HG03175 (cell line): Measurements from ENCODE around the gene GSTM2.
A peak's percentile ranks its signal among the peaks of the same experiment; 100 is the strongest.

Experiments used
- ATAC-seq: cut with Tn5 transposase; IDR thresholded peaks from one replicate; pipeline ENCODE4 v1.9.1; 2021; ENCODE audit warnings: mild to moderate bottlenecking, moderate library complexity; ENCODE audit not compliant: unreplicated experiment

The GSTM2 gene

DNA sequence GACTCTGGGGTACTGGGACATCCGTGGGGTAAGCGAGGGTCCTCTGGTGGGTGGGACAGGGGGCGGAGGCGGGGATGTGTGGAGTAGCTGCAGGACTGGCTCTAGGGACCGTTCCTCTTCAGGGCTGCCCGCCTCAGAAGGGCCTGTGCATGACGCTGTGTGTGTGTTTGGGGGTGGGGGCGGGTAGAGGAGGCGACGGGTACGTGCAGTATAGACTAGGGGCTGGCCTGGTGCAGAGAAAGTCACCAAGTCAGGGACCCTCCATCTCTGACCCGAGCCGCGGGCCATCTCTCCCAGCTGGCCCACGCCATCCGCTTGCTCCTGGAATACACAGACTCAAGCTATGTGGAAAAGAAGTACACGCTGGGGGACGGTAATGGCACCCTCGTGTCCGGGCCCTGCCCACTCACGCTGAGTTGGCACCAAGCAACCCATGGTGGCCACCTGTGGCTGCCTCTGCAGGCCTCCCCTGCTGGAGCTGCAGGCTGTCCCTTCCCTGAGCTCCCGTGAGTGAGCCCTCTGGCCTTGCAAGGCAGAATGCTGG lies 44.5 kb downstream of the GSTM2 start:
- no peak for ATAC-seq

- ATAC-seq, result no peak
Measured at GRCh38 chr1:109713636-109714035, 45.8 kb downstream of the GSTM2 start.

DNA sequence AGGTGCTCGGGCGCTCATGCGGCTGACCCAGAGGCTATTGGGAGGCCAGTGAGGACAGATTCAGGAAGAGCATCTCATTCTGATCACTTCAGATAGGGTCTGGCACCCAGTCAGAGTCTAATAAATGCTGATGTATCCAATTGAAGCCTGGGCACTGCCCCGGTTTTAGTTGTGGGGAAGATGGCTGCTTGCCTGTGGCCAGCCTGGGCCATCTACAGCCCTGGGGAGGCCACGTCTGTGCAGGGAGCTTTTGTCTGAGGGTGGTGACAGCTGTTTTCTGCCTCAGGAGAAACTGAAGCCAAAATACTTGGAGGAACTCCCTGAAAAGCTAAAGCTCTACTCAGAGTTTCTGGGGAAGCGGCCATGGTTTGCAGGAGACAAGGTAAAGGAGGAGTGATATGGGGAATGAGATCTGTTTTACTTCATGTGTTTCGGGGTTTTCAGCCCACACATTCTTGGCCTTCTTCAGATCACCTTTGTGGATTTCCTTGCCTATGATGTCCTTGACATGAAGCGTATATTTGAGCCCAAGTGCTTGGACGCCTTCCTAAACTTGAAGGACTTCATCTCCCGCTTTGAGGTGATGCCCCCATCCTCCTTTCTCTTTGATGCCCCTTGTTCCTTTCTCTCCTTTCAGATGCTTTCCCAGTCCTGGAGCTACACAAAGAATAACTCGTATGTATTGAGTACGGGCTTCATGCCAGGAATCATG lies 47.0 kb downstream of the GSTM2 start:
- ATAC-seq, result no peak

DNA sequence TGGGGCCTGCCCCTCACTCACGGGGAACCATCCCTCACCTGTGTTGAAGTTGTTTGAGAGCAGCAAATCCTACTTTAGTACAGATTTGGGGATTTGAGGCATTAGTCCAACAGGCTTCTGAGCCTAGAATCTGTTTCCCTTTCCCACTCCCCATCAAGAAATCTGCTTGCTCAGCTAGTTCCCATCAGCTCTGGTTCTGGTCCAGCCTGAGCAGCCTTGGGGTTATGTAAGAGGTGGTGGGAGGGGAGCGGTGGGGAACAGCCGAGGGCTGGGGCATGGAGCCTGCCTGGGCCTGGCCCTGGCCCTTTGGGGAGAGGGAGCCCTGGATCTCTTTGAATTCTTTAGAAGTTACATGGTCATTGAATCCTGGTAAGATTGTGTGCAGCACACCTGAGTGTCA lies 48.3 kb downstream of the GSTM2 start:
- no peak for ATAC-seq

GRCh38 chr1:109716570-109717090 lies 48.8 kb downstream of the GSTM2 start:
- no peak for ATAC-seq

- ATAC-seq, result no peak
Measured at GRCh38 chr1:109717729-109718128, 49.9 kb downstream of the GSTM2 start.

- ATAC-seq, result no peak
Measured at GRCh38 chr1:109718495-109718894, 50.6 kb downstream of the GSTM2 start.

GRCh38 chr1:109719337-109719837 lies 51.5 kb downstream of the GSTM2 start:
- peak; percentile 64 for ATAC-seq

DNA sequence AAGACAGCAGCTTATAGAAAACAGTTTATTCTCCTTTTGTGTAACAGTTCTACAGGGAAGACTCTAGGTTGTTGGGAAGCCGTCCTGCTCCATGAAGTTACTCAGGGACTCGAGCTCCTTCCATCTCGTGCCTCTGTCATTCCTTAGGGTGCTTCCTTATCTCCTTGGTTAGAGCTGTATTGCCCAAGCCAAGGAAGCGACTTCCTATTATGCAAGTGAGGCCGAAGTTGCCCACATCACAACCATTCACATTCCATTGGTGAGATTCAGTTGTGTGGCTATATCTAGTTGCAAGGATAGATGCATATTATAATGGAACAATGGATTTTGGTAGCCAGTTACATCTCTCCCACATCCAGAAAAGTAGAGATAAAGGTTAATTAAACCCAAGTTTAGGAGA lies 53.2 kb downstream of the GSTM2 start:
- no peak for ATAC-seq

- no peak for ATAC-seq
Measured at GRCh38 chr1:109721971-109722370, 54.1 kb downstream of the GSTM2 start.

DNA sequence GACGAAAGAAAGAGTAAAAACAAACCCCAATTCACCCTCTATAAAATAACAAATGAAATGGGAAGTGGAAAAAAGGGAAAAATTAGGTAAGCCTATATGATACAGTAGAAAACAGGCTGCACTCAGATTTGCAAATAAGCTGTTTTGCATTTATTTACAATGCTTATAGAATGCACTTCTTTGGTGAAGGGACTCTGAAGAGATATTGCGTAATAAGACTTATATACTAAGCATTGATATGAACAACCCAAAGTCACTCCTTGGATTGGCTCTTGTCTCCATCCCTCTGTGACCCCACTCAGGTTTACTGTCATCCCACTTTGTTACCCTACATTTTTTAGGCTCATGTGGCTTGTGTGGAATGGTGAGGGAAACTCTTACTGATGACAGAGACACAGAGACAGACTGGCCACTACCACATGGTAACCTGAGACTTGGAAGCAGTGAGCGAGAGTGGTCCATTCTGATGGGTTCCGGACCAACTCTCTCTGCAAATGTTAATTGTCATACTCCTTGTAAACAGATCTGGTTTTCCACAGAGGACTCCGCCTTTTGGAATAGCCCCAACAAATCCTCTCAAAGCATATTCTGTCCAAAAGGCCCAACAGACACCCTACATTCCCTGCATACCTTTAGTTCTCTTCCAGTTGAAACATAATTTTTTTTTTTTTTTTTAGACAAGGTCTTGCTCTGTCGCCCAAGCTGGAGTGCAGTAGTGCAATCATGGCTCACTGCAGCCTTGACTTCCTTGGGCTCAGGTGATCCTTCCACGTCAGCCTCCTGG lies 55.2 kb downstream of the GSTM2 start:
- ATAC-seq, result no peak
